CD14-positive monocyte (primary cell): Measurements from ENCODE around the gene DGKB. TPM values are rescaled to one million over a fixed set of nuclear protein-coding genes. Genes with fewer than 3 reads are reported as not detected.

Experiments
- DNase-seq, 3 donors: peaks; one replicate each; pipeline ENCODE4 v3.0.0-alpha.2; 2011 to 2022
- H2AFZ ChIP-seq: 2 replicates; pipeline ENCODE4 v1.6.0; 2012; ENCODE audit warnings: mild to moderate bottlenecking, low read depth, low read length, inconsistent platforms; ENCODE audit not compliant: insufficient read depth, poor library complexity, severe bottlenecking
- H3K27ac ChIP-seq, 2 donors: 1 replicate in 1 of 2; 2 replicates in 1 of 2; pipeline ENCODE4 v1.5.1; 2012 to 2013; ENCODE audit warnings: low read length in 2 of 2, control low read depth in 1 of 2, inconsistent platforms in 1 of 2, low read depth in 1 of 2, mild to moderate bottlenecking in 1 of 2
- H3K27me3 ChIP-seq, 2 donors: one replicate each; pipeline versions ENCODE4 v1.6.0 to v1.6.1; 2011 to 2013; ENCODE audit warnings: low read length in 2 of 2; ENCODE audit not compliant: control insufficient read depth in 2 of 2, insufficient read depth in 2 of 2
- H3K36me3 ChIP-seq, 2 donors: replicated peaks in 1 of 2; 1 replicate in 1 of 2; 2 replicates in 1 of 2; pipeline versions ENCODE4 v1.5.1 to v1.6.1; 2012 to 2013; ENCODE audit warnings: low read length in 2 of 2, control low read depth in 1 of 2, inconsistent platforms in 1 of 2, mild to moderate bottlenecking in 1 of 2; ENCODE audit not compliant: insufficient read depth in 2 of 2, control insufficient read depth in 1 of 2
- H3K4me1 ChIP-seq, 2 donors: 1 replicate in 1 of 2; 2 replicates in 1 of 2; pipeline versions ENCODE4 v1.5.1 to v1.6.1; 2012 to 2013; ENCODE audit warnings: low read length in 2 of 2, control low read depth in 1 of 2, inconsistent platforms in 1 of 2, mild to moderate bottlenecking in 1 of 2, moderate library complexity in 1 of 2; ENCODE audit not compliant: insufficient read depth in 2 of 2, control insufficient read depth in 1 of 2
- H3K4me2 ChIP-seq: replicated peaks from 2 replicates; pipeline ENCODE3; 2012; ENCODE audit warnings: low read length, moderate library complexity, mild to moderate bottlenecking; ENCODE audit not compliant: poor library complexity, severe bottlenecking; ENCODE audit errors: extremely low read depth
- H3K4me3 ChIP-seq, 3 experiments: fragments of 200-600 bp in 1 of 3; sonication (generic) in 1 of 3; replicated peaks in 1 of 3; 1 replicate in 2 of 3; 2 replicates in 1 of 3; pipeline ENCODE4 v1.5.1; 2011 to 2013; ENCODE audit warnings: low read length in 3 of 3, mild to moderate bottlenecking in 3 of 3, control low read depth in 2 of 3, low read depth in 2 of 3, inconsistent platforms in 1 of 3, moderate library complexity in 1 of 3
- H3K79me2 ChIP-seq: 2 replicates; pipeline ENCODE4 v1.6.0; 2012; ENCODE audit warnings: mild to moderate bottlenecking, control low read depth, inconsistent platforms, low read length, moderate library complexity; ENCODE audit not compliant: insufficient read depth
- H3K9ac ChIP-seq: 2 replicates; pipeline ENCODE4 v1.6.0; 2017; ENCODE audit warnings: low read length, mild to moderate bottlenecking; ENCODE audit not compliant: insufficient read depth, poor library complexity, severe bottlenecking
- H3K9me3 ChIP-seq, 2 donors: replicated peaks in 1 of 2; 1 replicate in 1 of 2; 2 replicates in 1 of 2; pipeline versions ENCODE4 v1.5.1 to v1.6.1; 2012 to 2013; ENCODE audit warnings: low read length in 2 of 2, control low read depth in 1 of 2; ENCODE audit not compliant: control insufficient read depth in 1 of 2, insufficient read depth in 1 of 2
- H4K20me1 ChIP-seq: 2 replicates; pipeline ENCODE4 v1.6.0; 2012; ENCODE audit warnings: mild to moderate bottlenecking, low read length, control low read depth, moderate library complexity; ENCODE audit not compliant: insufficient read depth
- H3K27ac Mint-ChIP-seq, 7 donors: one replicate each; pipeline ENCODE4 v1.8.0; 2020; ENCODE audit warnings: mild to moderate bottlenecking in 7 of 7, mixed read lengths in 7 of 7, moderate library complexity in 6 of 7, inconsistent platforms in 2 of 7
- H3K27me3 Mint-ChIP-seq, 3 donors: one replicate each; pipeline ENCODE4 v1.8.0; 2021 to 2022; ENCODE audit warnings: low read depth in 3 of 3, mild to moderate bottlenecking in 3 of 3, mixed read lengths in 3 of 3, moderate library complexity in 3 of 3, inconsistent platforms in 1 of 3
- H3K36me3 Mint-ChIP-seq, 2 donors: one replicate each; pipeline ENCODE4 v1.8.0; 2020; ENCODE audit warnings: mixed read lengths in 2 of 2, inconsistent platforms in 1 of 2, mild to moderate bottlenecking in 1 of 2
- H3K4me1 Mint-ChIP-seq: one replicate; pipeline ENCODE4 v1.8.0; 2020; ENCODE audit warnings: mild to moderate bottlenecking, mixed read lengths
- H3K4me3 Mint-ChIP-seq, 2 donors: one replicate each; pipeline ENCODE4 v1.8.0; 2020; ENCODE audit warnings: mild to moderate bottlenecking in 2 of 2, mixed read lengths in 2 of 2, moderate library complexity in 1 of 2
- H3K9me3 Mint-ChIP-seq, 7 donors: one replicate each; pipeline ENCODE4 v1.8.0; 2020 to 2022; ENCODE audit warnings: mixed read lengths in 7 of 7, mild to moderate bottlenecking in 6 of 7, moderate library complexity in 6 of 7, inconsistent platforms in 2 of 7
- WGBS: methylation state at CpG from one replicate; pipeline ENCODE4 v1.1.5; 2013; ENCODE audit warnings: missing lambda C conversion rate; ENCODE audit not compliant: insufficient coverage; 5-methylcytosine and 5-hydroxymethylcytosine counted together
- intact Hi-C, 2 donors: fragments of 100-400 bp; cut with micrococcal nuclease; formaldehyde crosslinking; loops; one replicate each; pipeline versions ENCODE4 v1.15.0 to v1.15.1; 2023
- polyA plus RNA-seq, 3 donors: library from polyadenylated mRNA; depleted of rRNA in 1 of 3; unstranded in 2 of 3; stranded (reverse) in 1 of 3; fragments of 300-500 nt in 2 of 3; fragments of >200 nt in 1 of 3; fragmentation: Illumina TruSeq in 2 of 3; gene quantifications; 1 replicate in 2 of 3; 2 replicates in 1 of 3; pipeline ENCODE4 v1.2.3, GENCODE V29; 2012 to 2021
- TF ChIP-seq, protein P1 (sequence below): fragments of 200-600 bp; IDR thresholded peaks from one replicate; pipeline ENCODE4 v1.8.0; 2022; ENCODE audit warnings: antibody characterized with exemption, mild to moderate bottlenecking

Gene DGKB
- polyA plus RNA-seq, 3 donors = not detected

DNA sequence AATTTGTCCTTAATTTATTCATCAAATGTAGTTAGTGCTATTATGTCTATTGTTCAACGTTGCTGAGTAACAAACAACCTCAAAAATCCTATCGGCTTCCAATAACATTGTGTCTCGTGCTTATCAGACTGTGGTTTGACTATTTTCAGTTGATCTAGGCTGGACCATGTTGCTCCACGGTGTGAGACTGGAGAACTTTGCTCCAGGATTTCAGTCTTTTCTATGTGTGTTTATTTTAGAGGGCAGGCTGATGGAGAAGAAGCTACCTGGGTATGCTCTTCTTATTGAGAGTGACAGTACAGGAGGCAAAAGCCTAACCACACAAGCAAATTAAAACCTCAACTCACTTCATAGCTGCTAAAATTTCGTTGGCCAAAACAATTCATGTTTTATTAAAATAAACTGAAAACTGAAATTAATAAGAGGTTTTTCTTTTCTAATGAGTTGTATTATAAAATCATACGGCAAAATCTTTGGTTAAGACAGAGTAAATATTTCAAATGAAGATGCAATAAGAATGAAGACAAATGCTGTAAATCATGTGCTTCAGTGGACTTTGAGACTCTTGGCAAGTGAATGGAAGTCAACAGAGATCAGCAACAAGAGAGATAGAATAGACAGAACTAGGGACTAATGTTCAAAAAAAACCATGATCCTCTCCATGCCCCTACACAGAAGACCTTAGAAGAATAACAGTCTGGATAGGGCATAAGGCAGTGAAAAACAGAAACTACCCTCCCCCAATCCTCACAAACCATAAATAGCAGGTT lies 495.1 kb downstream of the DGKB start:
- no peaks in the 10 kb centered on the region for H3K27me3 ChIP-seq
- H3K9ac ChIP-seq = no peak overlapping the region
- intact Hi-C loops = no loop called here
- Mint-ChIP-seq H3K4me3 (no peak overlapping the region), H3K36me3 (no peaks in the 10 kb centered on the region), H3K27ac (no peak overlapping the region), H3K9me3 (peaks cover 0 to 4% (median 0%) of the 10 kb centered on the region in 7 donors), H3K27me3 (no peaks in the 10 kb centered on the region), H3K4me1 (no peaks in the 10 kb centered on the region)
- no peaks in the 10 kb centered on the region for H3K36me3 ChIP-seq
- no peaks in the 10 kb centered on the region for H3K79me2 ChIP-seq
- H3K4me1 ChIP-seq = no peaks in the 10 kb centered on the region
- H3K27ac ChIP-seq = no peak overlapping the region
- WGBS = no CpG with 5 or more reads among the region's 6 CpGs
- H3K4me3 ChIP-seq = no peak overlapping the region
- H4K20me1 ChIP-seq = no peaks in the 10 kb centered on the region
- H2AFZ ChIP-seq = no peak overlapping the region
- H3K9me3 ChIP-seq = peaks cover 0 to 5% of the 10 kb centered on the region in 2 donors
- TF ChIP-seq, protein P1, sequence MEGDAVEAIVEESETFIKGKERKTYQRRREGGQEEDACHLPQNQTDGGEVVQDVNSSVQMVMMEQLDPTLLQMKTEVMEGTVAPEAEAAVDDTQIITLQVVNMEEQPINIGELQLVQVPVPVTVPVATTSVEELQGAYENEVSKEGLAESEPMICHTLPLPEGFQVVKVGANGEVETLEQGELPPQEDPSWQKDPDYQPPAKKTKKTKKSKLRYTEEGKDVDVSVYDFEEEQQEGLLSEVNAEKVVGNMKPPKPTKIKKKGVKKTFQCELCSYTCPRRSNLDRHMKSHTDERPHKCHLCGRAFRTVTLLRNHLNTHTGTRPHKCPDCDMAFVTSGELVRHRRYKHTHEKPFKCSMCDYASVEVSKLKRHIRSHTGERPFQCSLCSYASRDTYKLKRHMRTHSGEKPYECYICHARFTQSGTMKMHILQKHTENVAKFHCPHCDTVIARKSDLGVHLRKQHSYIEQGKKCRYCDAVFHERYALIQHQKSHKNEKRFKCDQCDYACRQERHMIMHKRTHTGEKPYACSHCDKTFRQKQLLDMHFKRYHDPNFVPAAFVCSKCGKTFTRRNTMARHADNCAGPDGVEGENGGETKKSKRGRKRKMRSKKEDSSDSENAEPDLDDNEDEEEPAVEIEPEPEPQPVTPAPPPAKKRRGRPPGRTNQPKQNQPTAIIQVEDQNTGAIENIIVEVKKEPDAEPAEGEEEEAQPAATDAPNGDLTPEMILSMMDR = no peak
- no peak for DNase-seq
- H3K4me2 ChIP-seq = no peak overlapping the region

DNA sequence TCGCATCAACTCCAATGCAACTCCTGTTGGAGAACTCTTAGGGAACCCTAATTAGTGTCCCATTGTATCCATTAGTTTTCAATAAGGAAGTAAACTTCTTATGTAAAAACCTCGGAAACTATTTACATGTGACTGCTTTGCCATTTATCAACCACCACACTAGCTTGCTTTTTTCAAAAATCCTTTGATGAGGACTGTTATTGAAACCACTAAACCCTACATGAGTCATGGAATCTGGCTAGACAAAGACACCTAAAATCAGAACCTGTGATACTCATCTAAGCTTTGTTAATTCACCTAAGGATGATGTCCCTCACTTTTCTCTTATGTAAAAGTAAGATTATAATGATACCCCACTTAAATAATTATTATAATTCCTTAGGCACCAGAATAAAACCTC lies 499.0 kb downstream of the DGKB start:
- Mint-ChIP-seq H3K9me3 (no peaks in the 10 kb centered on the region), H3K4me3 (no peak overlapping the region), H3K36me3 (no peaks in the 10 kb centered on the region), H3K27ac (no peak overlapping the region), H3K4me1 (no peaks in the 10 kb centered on the region), H3K27me3 (no peaks in the 10 kb centered on the region)
- no peak overlapping the region for H3K9ac ChIP-seq
- TF ChIP-seq, protein P1 = no peak
- H3K9me3 ChIP-seq = peaks cover 0 to 2% of the 10 kb centered on the region in 2 donors
- no peaks in the 10 kb centered on the region for H3K4me1 ChIP-seq
- H3K27me3 ChIP-seq = no peaks in the 10 kb centered on the region
- no peak overlapping the region for H3K4me2 ChIP-seq
- no peak for DNase-seq
- no peak overlapping the region for H3K4me3 ChIP-seq
- H4K20me1 ChIP-seq = no peaks in the 10 kb centered on the region
- no peak overlapping the region for H3K27ac ChIP-seq
- intact Hi-C loops = no loop called here
- no peak overlapping the region for H2AFZ ChIP-seq
- WGBS = no CpG with 5 or more reads among the region's 2 CpGs
- no peaks in the 10 kb centered on the region for H3K36me3 ChIP-seq
- H3K79me2 ChIP-seq = no peaks in the 10 kb centered on the region
